A549 (cell line): ENCODE results near the gene RDH12. TPM values are rescaled to one million over a fixed set of nuclear protein-coding genes. Genes with fewer than 3 reads are reported as not detected.

Experiments
- ATAC-seq, 2 experiments: fragments of 200-7000 bp in 1 of 2; fragments of >200 bp in 1 of 2; cut with Nextera tagmentation in 1 of 2; cut with Tn5 transposase in 1 of 2; 3 replicates each; pipeline versions ENCODE4 v1.8.0 to v1.9.1; 2018 to 2020; ENCODE audit warnings: mild to moderate bottlenecking in 1 of 2, moderate library complexity in 1 of 2
- CTCF ChIA-PET: fragments of 300-600 bp; sonication (Branson Sonifier 250); formaldehyde crosslinking; extraction: SDS; loops from one replicate; lab custom pipeline; 2021; ENCODE audit warnings: antibody characterized with exemption, inconsistent platforms; lab: Yijun Ruan, JAX
- POLR2A ChIA-PET: fragments of 350-600 bp; formaldehyde crosslinking; extraction: SDS; loops from one replicate; lab custom pipeline; 2021; ENCODE audit warnings: antibody characterized with exemption, inconsistent platforms; lab: Yijun Ruan, JAX
- DNase-seq, 2 experiments: peaks; one replicate each; pipeline versions ENCODE4 v3.0.0 to v3.0.0-alpha.2; 2011 to 2016; ENCODE audit warnings: low read depth in 1 of 2, low spot score in 1 of 2
- FAIRE-seq: peaks from 2 replicates; lab custom pipeline; 2011; peaks lifted over from hg19 to GRCh38; lab: Jason Lieb, UNC
- H3K27ac ChIP-seq, 2 experiments: fragments of >200 bp; sonication (Bioruptor Twin); formaldehyde crosslinking; 3 replicates each; pipeline ENCODE4 v1.5.1; 2016 to 2017
- H3K4me1 ChIP-seq: fragments of >200 bp; sonication (Bioruptor Twin); formaldehyde crosslinking; 3 replicates; pipeline ENCODE4 v1.6.1; 2016
- H3K4me2 ChIP-seq: fragments of >200 bp; sonication (Bioruptor Twin); formaldehyde crosslinking; 3 replicates; pipeline ENCODE4 v1.6.1; 2016
- H3K4me3 ChIP-seq: fragments of >200 bp; sonication (Bioruptor Twin); formaldehyde crosslinking; 3 replicates; pipeline ENCODE4 v1.5.1; 2016
- H3K9me3 ChIP-seq: fragments of >200 bp; sonication (Bioruptor Twin); formaldehyde crosslinking; 3 replicates; pipeline ENCODE4 v1.6.1; 2016
- CEBPB ChIP-seq, 2 experiments: fragments of >200 bp in 1 of 2; sonication (Bioruptor Twin) in 1 of 2; formaldehyde crosslinking in 1 of 2; IDR thresholded peaks; 2 replicates each; pipeline ENCODE4 v1.6.1; 2012 to 2016
- GATA3 ChIP-seq: IDR thresholded peaks from 2 replicates; pipeline ENCODE4 v1.6.1; 2012; ENCODE audit warnings: borderline replicate concordance
- JUN ChIP-seq, 2 experiments: fragments of >200 bp; sonication (Bioruptor Twin); formaldehyde crosslinking; IDR thresholded peaks; 2 replicates in 1 of 2; 3 replicates in 1 of 2; pipeline ENCODE4 v1.6.1; 2016 to 2017
- JUNB ChIP-seq: fragments of >200 bp; sonication (Bioruptor Twin); formaldehyde crosslinking; IDR thresholded peaks from 2 replicates; pipeline ENCODE4 v1.6.1; 2016
- KDM1A ChIP-seq: fragments of 200-600 bp; sonication (generic); IDR thresholded peaks from 2 replicates; pipeline ENCODE4 v1.6.1; 2016; ENCODE audit warnings: low read depth, mild to moderate bottlenecking
- MAZ ChIP-seq: fragments of 150-350 bp; IDR thresholded peaks from 2 replicates; pipeline ENCODE4 v1.6.1; 2014; ENCODE audit warnings: antibody characterized with exemption, low read depth, low read length, borderline replicate concordance
- MYC ChIP-seq: IDR thresholded peaks from 2 replicates; pipeline ENCODE4 v1.6.1; 2012; ENCODE audit warnings: mild to moderate bottlenecking, inconsistent platforms, low read length, improper control_type of control experiment, borderline replicate concordance
- NFE2L2 ChIP-seq: fragments of 150-350 bp; conservative IDR thresholded peaks from 2 replicates; pipeline ENCODE4 v1.6.1; 2014; ENCODE audit warnings: low read length
- NR3C1 ChIP-seq: fragments of >200 bp; sonication (Bioruptor Twin); formaldehyde crosslinking; IDR thresholded peaks from 3 replicates; pipeline ENCODE4 v1.6.1; 2017
- RAD21 ChIP-seq, 2 experiments: fragments of >200 bp in 1 of 2; sonication (Bioruptor Twin) in 1 of 2; formaldehyde crosslinking in 1 of 2; IDR thresholded peaks in 1 of 2; conservative IDR thresholded peaks in 1 of 2; 2 replicates in 1 of 2; 3 replicates in 1 of 2; pipeline ENCODE4 v1.6.1; 2012 to 2018; ENCODE audit warnings: inconsistent platforms in 1 of 2
- RARB ChIP-seq: fragments of 250-450 bp; sonication (Bioruptor Pico); IDR thresholded peaks from 2 replicates; pipeline ENCODE4 v1.8.0; 2021; ENCODE audit warnings: mild to moderate bottlenecking, moderate library complexity
- RFX5 ChIP-seq: fragments of 450-650 bp; IDR thresholded peaks from 2 replicates; pipeline ENCODE4 v1.7.1; 2014; ENCODE audit warnings: antibody characterized with exemption, mild to moderate bottlenecking, moderate library complexity
- SMC3 ChIP-seq: fragments of >200 bp; sonication (Bioruptor Twin); formaldehyde crosslinking; IDR thresholded peaks from 3 replicates; pipeline ENCODE4 v1.6.1; 2018; ENCODE audit warnings: inconsistent platforms
- ZC3H11A ChIP-seq: fragments of 450-650 bp; IDR thresholded peaks from 2 replicates; pipeline ENCODE4 v1.6.1; 2014; ENCODE audit warnings: antibody characterized with exemption, mild to moderate bottlenecking
- ZFP36 ChIP-seq: fragments of 450-650 bp; IDR thresholded peaks from 2 replicates; pipeline ENCODE4 v1.6.1; 2014; ENCODE audit warnings: borderline replicate concordance; ENCODE audit not compliant: partially characterized antibody
- WGBS: methylation state at CpG from one replicate; pipeline ENCODE4 v1.1.6; 2017; ENCODE audit errors: missing lambda C conversion rate; 5-methylcytosine and 5-hydroxymethylcytosine counted together
- polyA plus RNA-seq, 4 experiments: library from polyadenylated mRNA; depleted of rRNA in 3 of 4; stranded (reverse); fragments of >200 nt; fragmentation: RNase III in 1 of 4; extraction: RNeasy Plus Mini Kit Qiagen cat#74134 plus additional on column Dnase treatment in 1 of 4; gene quantifications; 2 replicates in 3 of 4; 3 replicates in 1 of 4; pipeline ENCODE4 v1.2.3, GENCODE V29; 2011 to 2017
- TF ChIP-seq, protein P1 (sequence below): IDR thresholded peaks from 2 replicates; pipeline ENCODE4 v1.6.1; 2012; ENCODE audit warnings: low read depth, borderline replicate concordance
- TF ChIP-seq, protein P2 (sequence below): fragments of >200 bp; sonication (Bioruptor Twin); formaldehyde crosslinking; IDR thresholded peaks from 3 replicates; pipeline ENCODE4 v1.5.1; 2016

RDH12 gene
- polyA plus RNA-seq, 2 of the 4 experiments (the other 2 are of a cell fraction): 0.12 to 0.14 TPM

DNA sequence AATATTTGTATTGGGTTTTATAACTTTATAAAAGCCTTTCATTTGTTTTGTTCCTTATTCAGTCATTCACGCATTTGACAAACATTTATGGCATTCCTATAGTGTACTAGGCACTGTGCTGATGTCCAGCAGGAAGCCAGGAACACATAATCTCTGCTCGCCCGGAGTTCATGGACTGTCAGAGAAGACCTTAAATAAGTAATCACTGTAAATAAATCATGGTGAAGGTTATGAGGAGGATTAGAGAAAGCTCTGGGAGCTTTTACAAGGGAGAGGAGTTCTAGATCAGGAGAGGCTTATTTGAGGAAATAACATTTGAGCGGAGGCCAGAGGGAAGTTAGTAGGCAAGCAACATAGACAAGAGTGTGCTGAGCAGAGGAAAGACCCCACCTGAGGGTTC is 4.7 kb upstream of the RDH12 start:
- Histone ChIP-seq H3K27ac (no peak overlapping the region), H3K4me3 (no peak overlapping the region), H3K4me2 (no peak overlapping the region), H3K4me1 (peaks cover 33% of the 10 kb centered on the region), H3K9me3 (no peaks in the 10 kb centered on the region)
- POLR2A ChIA-PET: no interaction called here
- DNase-seq (no peak), ATAC-seq (no peak), FAIRE-seq (no peak)
- CTCF ChIA-PET: interaction anchor here (1.7 to 2.1 kb wide), 2 partner anchors 10 to 113 kb away, joined by 3 to 9 read pairs; no protein-coding TSS in a partner anchor
- WGBS: 94% methylated on average over 4 of the region's 4 CpGs
- no peak for TF ChIP-seq NFE2L2
- TF ChIP-seq, all 56 proteins: peak for 0

DNA sequence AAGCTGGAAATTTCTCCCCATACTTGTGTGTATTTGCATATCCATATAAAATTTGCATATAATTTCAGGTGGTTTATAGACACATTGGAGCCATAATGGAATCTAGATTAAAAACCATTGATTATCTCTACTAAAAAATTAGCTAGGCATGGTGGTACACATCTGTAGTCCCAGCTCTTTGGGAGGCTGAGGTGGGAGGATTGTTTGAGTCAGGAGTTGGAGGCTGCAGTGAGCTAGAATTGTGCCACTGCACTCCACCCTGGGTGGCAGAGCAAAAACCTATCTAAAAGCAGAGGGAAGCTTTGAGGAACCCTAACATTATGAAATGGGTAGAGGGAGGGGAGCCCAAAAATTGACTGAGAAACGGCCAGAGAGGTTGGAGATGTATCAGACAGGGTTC is 3.5 kb upstream of the RDH12 start:
- POLR2A ChIA-PET: no interaction called here

DNA sequence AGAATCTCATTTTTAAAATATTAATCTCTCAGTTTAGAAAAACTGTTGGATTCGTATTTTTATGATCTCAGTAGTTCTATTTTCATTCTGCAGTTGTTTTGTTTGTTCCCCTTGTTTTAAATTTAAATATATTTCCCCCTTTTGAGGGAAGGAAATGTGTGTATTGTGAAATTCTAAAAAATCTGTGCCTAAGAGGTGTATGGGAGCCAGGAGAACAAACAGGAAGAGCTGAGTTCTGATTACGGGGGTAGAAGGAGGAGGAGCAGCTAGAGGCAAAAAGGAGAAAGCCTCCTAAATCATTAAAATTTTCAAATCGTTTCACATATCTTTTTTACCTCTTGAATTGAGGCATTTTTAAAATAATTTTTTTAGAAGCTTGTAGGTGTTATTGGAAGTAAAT is 2.3 kb downstream of the RDH12 start:
- 56% methylated on average over 3 of the region's 3 CpGs for WGBS
- no peak overlapping the region for H3K27ac ChIP-seq
- no peaks in the 10 kb centered on the region for H3K9me3 ChIP-seq
- POLR2A ChIA-PET: interaction anchor here (0.5 to 2.0 kb wide), 6 partner anchors 9 to 122 kb away, joined by 3 to 22 read pairs (median 6); partner anchors contain the start of genes RDH11 and VTI1B
- TF ChIP-seq ZFP36 (no peak), RARB (CRISPR knock-in tag) (no peak), MYC (no peak), CEBPB (IDR thresholded peaks at IDR 0.05) (no peak), KDM1A (no peak), SMC3 (no peak), JUNB (no peak), NR3C1 (no peak), RFX5 (no peak), JUN (IDR thresholded peaks at IDR 0.05) (no peak)
- TF ChIP-seq, protein P1, sequence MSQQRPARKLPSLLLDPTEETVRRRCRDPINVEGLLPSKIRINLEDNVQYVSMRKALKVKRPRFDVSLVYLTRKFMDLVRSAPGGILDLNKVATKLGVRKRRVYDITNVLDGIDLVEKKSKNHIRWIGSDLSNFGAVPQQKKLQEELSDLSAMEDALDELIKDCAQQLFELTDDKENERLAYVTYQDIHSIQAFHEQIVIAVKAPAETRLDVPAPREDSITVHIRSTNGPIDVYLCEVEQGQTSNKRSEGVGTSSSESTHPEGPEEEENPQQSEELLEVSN: no peak
- H3K4me2 ChIP-seq: no peak overlapping the region; the same call in 2 of the 3 replicates
- DNase-seq: no peak
- H3K4me3 ChIP-seq: no peak overlapping the region
- no peak for FAIRE-seq
- H3K4me1 ChIP-seq: peaks cover 28% of the 10 kb centered on the region
- ATAC-seq: no peak
- CTCF ChIA-PET: interaction anchor here (0.6 to 6.9 kb wide), 73 partner anchors 10 to 1345 kb away, joined by 3 to 267 read pairs (median 5); partner anchors contain the start of genes ARG2, ATP6V1D, EIF2S1 and PIGH

More for the DNA sequence above, 3.5 kb upstream of the RDH12 start:
- Histone ChIP-seq H3K9me3 (no peaks in the 10 kb centered on the region), H3K4me3 (no peak overlapping the region), H3K4me2 (no peak overlapping the region), H3K4me1 (peaks cover 29% of the 10 kb centered on the region), H3K27ac (no peak overlapping the region)
- no peak for FAIRE-seq
- ATAC-seq: no peak
- no peak for TF ChIP-seq NFE2L2
- CTCF ChIA-PET: interaction anchor here (0.7 to 2.1 kb wide), 7 partner anchors 9 to 271 kb away, joined by 3 to 9 read pairs (median 3); no protein-coding TSS in a partner anchor
- 26% methylated on average over 1 of the region's 1 CpG for WGBS
- no peak for DNase-seq

DNA sequence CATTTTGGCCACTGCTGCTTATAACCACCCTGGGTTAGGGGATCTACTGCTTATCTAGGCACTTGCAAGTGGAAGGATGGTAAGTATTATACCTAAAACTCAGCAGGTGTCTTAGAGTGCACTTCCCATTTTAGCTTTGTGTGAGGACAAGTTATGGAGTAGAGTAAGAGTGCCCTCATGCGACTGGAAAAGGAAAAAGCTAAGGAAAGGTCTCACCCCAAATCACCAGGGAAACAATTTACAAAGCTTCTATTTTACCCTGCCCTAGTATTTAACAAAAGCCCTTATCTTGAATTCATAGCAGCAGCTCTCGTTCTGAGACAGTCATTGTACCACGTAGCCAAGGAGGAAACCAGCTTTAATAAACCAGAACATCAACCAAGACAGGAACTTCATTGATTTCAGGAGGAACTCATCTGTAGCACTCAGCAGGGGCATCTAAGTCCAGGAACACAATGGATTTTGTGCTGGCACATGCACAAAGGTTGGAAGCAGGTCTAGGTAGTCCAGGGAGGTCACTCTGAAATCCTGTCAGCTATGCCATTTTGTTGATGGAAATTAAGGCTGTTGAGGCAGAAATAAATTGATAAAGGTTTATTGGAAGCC is 2.9 kb downstream of the RDH12 start:
- Histone ChIP-seq H3K4me3 (no peak overlapping the region), H3K4me2 (peak overlapping the region; percentile 29), H3K4me1 (peaks cover 28% of the 10 kb centered on the region), H3K27ac (peak overlapping the region; percentile 19 to 53; a peak in 2 of 6 replicates), H3K9me3 (peaks cover 6% of the 10 kb centered on the region; the same call in 1 of the 3 replicates)
- WGBS: 1% methylated on average over 3 of the region's 3 CpGs
- TF ChIP-seq MAZ (no peak), ZC3H11A (no peak), SMC3 (peak; percentile 74), RAD21 (conservative IDR thresholded peaks at IDR 0.05 in 1 of 2, IDR thresholded peaks at IDR 0.05 in 1 of 2) (peak; percentile 91), GATA3 (no peak)
- TF ChIP-seq, protein P2, sequence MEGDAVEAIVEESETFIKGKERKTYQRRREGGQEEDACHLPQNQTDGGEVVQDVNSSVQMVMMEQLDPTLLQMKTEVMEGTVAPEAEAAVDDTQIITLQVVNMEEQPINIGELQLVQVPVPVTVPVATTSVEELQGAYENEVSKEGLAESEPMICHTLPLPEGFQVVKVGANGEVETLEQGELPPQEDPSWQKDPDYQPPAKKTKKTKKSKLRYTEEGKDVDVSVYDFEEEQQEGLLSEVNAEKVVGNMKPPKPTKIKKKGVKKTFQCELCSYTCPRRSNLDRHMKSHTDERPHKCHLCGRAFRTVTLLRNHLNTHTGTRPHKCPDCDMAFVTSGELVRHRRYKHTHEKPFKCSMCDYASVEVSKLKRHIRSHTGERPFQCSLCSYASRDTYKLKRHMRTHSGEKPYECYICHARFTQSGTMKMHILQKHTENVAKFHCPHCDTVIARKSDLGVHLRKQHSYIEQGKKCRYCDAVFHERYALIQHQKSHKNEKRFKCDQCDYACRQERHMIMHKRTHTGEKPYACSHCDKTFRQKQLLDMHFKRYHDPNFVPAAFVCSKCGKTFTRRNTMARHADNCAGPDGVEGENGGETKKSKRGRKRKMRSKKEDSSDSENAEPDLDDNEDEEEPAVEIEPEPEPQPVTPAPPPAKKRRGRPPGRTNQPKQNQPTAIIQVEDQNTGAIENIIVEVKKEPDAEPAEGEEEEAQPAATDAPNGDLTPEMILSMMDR: peak; percentile 94
- DNase-seq: peak; percentile 73 to 74
- FAIRE-seq: peak; percentile 18
- ChIA-PET CTCF (interaction anchor here (0.6 to 6.9 kb wide), 79 partner anchors 10 to 1345 kb away, joined by 3 to 267 read pairs (median 4); partner anchors contain the start of genes ARG2, ATP6V1D, EIF2S1 and PIGH), POLR2A (interaction anchor here (1.0 to 2.0 kb wide), 5 partner anchors 9 to 122 kb away, joined by 3 to 22 read pairs (median 5); partner anchors contain the start of genes RDH11 and VTI1B)
- ATAC-seq: peak; percentile 93 to 99
